OCI-LY3 (cell line): ENCODE data around the gene ATXN7L3.

Experiments
- H2AFZ ChIP-seq: fragments of 200-600, 300-600 bp; shearing (Covaris generic); 2 replicates; pipeline ENCODE4 v1.6.0; 2014; ENCODE audit warnings: antibody characterized with exemption, low read depth, low read length
- H3K27ac ChIP-seq: fragments of 200-600, 300-600 bp; sonication (generic); 2 replicates; pipeline ENCODE4 v1.5.1; 2014; ENCODE audit warnings: mild to moderate bottlenecking, low read length, moderate library complexity, mixed read lengths
- H3K27me3 ChIP-seq: fragments of 200-600, 300-600 bp; sonication (generic); 2 replicates; pipeline ENCODE4 v1.6.1; 2014; ENCODE audit warnings: low read depth, low read length, mixed read lengths
- H3K36me3 ChIP-seq: fragments of 200-600, 300-600 bp; sonication (generic); replicated peaks from 2 replicates; pipeline ENCODE3; 2014; ENCODE audit warnings: low read depth, low read length, mixed read lengths
- H3K4me1 ChIP-seq: fragments of 300-600, 200-600 bp; sonication (generic); 2 replicates; pipeline ENCODE4 v1.6.1; 2014; ENCODE audit warnings: low read length, mixed read lengths
- H3K4me2 ChIP-seq: fragments of 200-600, 300-600 bp; sonication (generic); 2 replicates; pipeline ENCODE4 v1.6.1; 2014; ENCODE audit warnings: low read length, mixed read lengths
- H3K4me3 ChIP-seq: fragments of 300-600, 200-600 bp; sonication (generic); 2 replicates; pipeline ENCODE4 v1.5.1; 2014; ENCODE audit warnings: antibody characterized with exemption, mild to moderate bottlenecking, low read length, moderate library complexity
- H3K79me2 ChIP-seq: fragments of 300-600, 200-600 bp; shearing (Covaris generic); 2 replicates; pipeline ENCODE4 v1.6.1; 2014; ENCODE audit warnings: mild to moderate bottlenecking, low read length, mixed read lengths
- H3K9ac ChIP-seq: fragments of 300-600, 200-600 bp; shearing (Covaris generic); 2 replicates; pipeline ENCODE4 v1.6.0; 2014; ENCODE audit warnings: mild to moderate bottlenecking, low read length, moderate library complexity
- H3K9me3 ChIP-seq: fragments of 200-600, 300-600 bp; shearing (Covaris generic); 2 replicates; pipeline ENCODE4 v1.6.1; 2014; ENCODE audit warnings: low read length, mixed read lengths; ENCODE audit not compliant: insufficient read depth
- H4K20me1 ChIP-seq: fragments of 200-600, 300-600 bp; sonication (generic); 2 replicates; pipeline ENCODE4 v1.6.1; 2016; ENCODE audit warnings: low read length, mixed read lengths; ENCODE audit not compliant: insufficient read depth
- CTCF ChIP-seq: fragments of 200-600, 300-600 bp; sonication (generic); IDR thresholded peaks from 2 replicates; pipeline ENCODE4 v1.5.1; 2014; ENCODE audit warnings: antibody characterized with exemption, low read length, low read depth
- EZH2phosphoT487 ChIP-seq: fragments of 200-600 bp; shearing (Covaris generic); IDR thresholded peaks from 2 replicates; pipeline ENCODE4 v1.6.1; 2018; ENCODE audit warnings: antibody characterized with exemption, mixed run types, low read depth

ATXN7L3 gene

GRCh38 chr17:44205962-44206824, 6.5 kb upstream of the ATXN7L3 start:
- Histone ChIP-seq H3K79me2 (peaks cover 6% of the 10 kb centered on the region; the same call in 1 of the 2 replicates), H2AFZ (no peak overlapping the region), H3K27me3 (no peaks in the 10 kb centered on the region), H3K9ac (no peak overlapping the region), H3K4me3 (no peak overlapping the region), H3K4me2 (no peak overlapping the region), H3K4me1 (peaks cover 28% of the 10 kb centered on the region), H3K27ac (no peak overlapping the region), H3K9me3 (no peaks in the 10 kb centered on the region), H4K20me1 (no peaks in the 10 kb centered on the region), H3K36me3 (peaks cover 29% of the 10 kb centered on the region)
- TF ChIP-seq CTCF (no peak), EZH2phosphoT487 (no peak)

GRCh38 chr17:44204441-44204882, 4.8 kb upstream of the ATXN7L3 start:
- Histone ChIP-seq H4K20me1 (no peaks in the 10 kb centered on the region), H3K27me3 (no peaks in the 10 kb centered on the region), H3K4me3 (no peak overlapping the region), H2AFZ (no peak overlapping the region), H3K9ac (no peak overlapping the region), H3K27ac (0 out of 2 replicates have a peak overlapping the region, but pooled peaks have one; percentile 25), H3K4me2 (no peak overlapping the region), H3K36me3 (peaks cover 21% of the 10 kb centered on the region), H3K9me3 (no peaks in the 10 kb centered on the region), H3K4me1 (peaks cover 16% of the 10 kb centered on the region), H3K79me2 (peaks cover 6% of the 10 kb centered on the region; the same call in 1 of the 2 replicates)
- TF ChIP-seq CTCF, result no peak
- TF ChIP-seq EZH2phosphoT487, result no peak

GRCh38 chr17:44203731-44204440, 4.2 kb upstream of the ATXN7L3 start:
- Histone ChIP-seq H4K20me1 (no peaks in the 10 kb centered on the region), H2AFZ (no peak overlapping the region), H3K4me2 (peak overlapping the region; percentile 40), H3K9me3 (no peaks in the 10 kb centered on the region), H3K27ac (peak overlapping the region; percentile 25; the same call in 1 of the 2 replicates), H3K4me1 (peaks cover 13% of the 10 kb centered on the region), H3K27me3 (no peaks in the 10 kb centered on the region), H3K9ac (no peak overlapping the region), H3K4me3 (peak overlapping the region; percentile 36), H3K36me3 (peaks cover 17% of the 10 kb centered on the region), H3K79me2 (peaks cover 6% of the 10 kb centered on the region)
- TF ChIP-seq EZH2phosphoT487 (no peak), CTCF (peak; percentile 73)

- Histone ChIP-seq H3K9me3 (no peaks in the 10 kb centered on the region), H3K27me3 (no peaks in the 10 kb centered on the region), H3K9ac (no peak overlapping the region), H3K27ac (no peak overlapping the region), H3K4me1 (peaks cover 19% of the 10 kb centered on the region), H4K20me1 (no peaks in the 10 kb centered on the region), H2AFZ (no peak overlapping the region), H3K36me3 (peaks cover 11% of the 10 kb centered on the region), H3K4me3 (no peak overlapping the region), H3K79me2 (peaks cover 17% of the 10 kb centered on the region), H3K4me2 (no peak overlapping the region)
- no peak for TF ChIP-seq CTCF
- no peak for TF ChIP-seq EZH2phosphoT487
Measured at GRCh38 chr17:44202756-44203155, 3.1 kb upstream of the ATXN7L3 start.
